ENCODE results near the gene CFAP99.

DNA sequence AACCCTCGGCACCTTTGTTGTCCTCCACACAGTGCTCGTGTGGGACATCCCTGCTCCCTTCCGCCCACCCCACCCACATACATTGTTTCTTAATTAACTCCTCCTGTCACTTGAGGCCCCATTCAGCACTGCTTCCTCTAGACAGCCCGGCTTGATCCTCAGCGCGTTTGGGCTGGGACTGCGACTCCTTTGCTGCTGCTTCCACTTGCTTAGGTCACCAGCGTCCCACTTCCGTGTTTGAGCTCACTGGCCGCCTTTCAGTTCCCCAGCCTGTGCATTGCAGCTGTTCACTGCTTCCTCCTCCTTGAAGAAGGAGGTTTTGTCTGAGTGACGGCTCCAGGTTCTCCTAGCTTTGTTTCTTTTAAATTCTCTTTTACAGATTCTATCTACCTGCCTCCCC, 66.2 kb downstream of the CFAP99 start:
- TF ChIP-seq CTCF (IDR thresholded peaks at IDR 0.05): no peak
- TF ChIP-seq POLR2A (IDR thresholded peaks at IDR 0.05): no peak

Data from uterus (tissue), 2 donors.